GM19239 (cell line): Measurements from ENCODE around the gene CTNNA2.

Experiments
- DNase-seq: peaks from one replicate; pipeline ENCODE4 v3.0.0; 2011; ENCODE audit warnings: low spot score; ENCODE audit not compliant: insufficient read length
- FAIRE-seq: peaks from 2 replicates; lab custom pipeline; 2011; peaks lifted over from hg19 to GRCh38; lab: Jason Lieb, UNC

CTNNA2 gene

DNA sequence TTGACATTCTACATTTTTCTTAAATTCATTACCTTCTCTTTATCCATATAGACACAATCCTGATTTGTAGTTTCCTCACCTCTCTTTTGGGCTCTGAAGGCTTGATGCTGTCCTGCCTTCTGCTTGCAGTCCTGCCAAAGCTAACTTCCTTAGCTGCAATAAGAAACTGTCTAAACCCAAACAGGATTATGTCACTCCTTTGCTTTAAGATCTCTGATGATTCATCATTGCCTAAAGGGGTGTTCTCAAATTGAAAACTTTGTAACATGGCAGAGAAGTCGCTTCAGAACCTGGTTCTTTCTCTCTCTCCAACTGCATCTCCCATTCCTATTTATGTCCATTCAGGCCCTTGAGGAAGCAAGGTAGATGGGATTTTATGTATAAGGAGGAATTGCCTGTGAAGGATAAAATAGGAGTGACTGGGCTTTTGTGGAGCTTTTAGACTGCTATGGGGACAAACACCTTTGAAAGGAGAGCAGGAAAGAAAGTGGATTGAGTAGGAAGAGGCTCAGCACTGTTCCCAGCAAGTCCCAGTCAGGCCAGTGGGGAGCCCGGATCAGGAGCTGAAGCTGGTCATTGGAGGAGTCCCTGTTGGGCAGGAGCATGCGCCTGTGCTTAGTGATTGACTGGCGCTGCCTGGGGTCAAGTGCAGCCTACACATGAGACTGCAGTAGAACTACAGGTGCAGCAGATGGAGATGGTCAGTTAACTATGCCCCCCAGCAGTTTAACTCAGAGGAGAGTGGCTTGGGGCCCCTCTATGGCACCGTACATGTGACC is 390.6 kb downstream of the CTNNA2 start:
- no peak for FAIRE-seq
- no peak for DNase-seq

DNA sequence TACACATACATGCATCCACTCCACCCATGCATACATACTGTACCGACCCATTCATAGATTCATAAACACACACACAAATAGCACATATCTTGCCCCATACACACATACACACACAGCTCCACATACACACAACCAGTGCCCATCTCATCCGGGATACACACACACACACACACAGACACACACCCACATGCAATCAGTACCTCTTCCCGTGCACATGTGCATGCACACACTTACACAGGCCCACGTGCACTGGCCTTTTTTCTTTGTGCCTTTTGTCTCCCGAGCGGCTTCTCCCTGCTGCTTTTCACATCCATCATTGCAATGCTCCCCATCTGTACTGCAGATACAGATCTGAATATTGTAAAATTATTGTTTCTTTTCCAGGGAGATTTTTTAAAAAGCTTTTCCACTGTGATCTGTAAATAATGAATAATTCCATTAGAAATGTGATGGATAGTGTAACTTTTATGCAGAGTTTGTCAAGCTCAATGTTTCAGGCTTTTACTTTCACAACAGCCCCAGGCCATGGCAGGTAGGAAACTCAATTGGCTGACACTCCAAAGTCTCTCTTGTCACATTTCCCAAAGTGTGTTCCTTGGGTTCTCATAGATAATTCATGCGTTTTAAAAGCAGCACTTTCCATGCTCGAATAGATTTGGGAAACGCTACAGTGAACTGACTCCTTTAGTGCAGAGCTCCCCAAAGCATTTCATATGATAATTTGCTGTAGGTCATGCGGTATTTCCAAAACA is 393.5 kb downstream of the CTNNA2 start:
- FAIRE-seq (no peak), DNase-seq (no peak)

DNA sequence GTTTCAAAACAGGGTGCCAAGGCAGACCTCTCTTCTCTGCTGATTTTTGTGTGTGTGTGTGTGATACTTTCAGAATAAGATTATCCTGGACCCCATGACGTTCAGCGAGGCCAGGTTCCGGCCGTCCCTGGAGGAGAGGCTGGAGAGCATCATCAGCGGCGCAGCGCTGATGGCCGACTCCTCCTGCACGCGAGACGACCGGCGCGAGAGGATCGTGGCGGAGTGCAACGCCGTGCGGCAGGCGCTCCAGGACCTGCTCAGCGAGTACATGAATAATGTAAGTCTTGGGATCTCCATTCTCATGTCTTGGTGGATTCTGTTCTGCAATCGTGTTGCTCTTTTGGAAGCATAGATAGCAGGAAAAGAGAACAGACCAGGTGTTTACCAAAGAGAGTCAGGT is 396.7 kb downstream of the CTNNA2 start:
- FAIRE-seq (no peak), DNase-seq (no peak)

GRCh38 chr2:79910643-79911042 is 397.8 kb downstream of the CTNNA2 start:
- no peak for DNase-seq
- no peak for FAIRE-seq

DNA sequence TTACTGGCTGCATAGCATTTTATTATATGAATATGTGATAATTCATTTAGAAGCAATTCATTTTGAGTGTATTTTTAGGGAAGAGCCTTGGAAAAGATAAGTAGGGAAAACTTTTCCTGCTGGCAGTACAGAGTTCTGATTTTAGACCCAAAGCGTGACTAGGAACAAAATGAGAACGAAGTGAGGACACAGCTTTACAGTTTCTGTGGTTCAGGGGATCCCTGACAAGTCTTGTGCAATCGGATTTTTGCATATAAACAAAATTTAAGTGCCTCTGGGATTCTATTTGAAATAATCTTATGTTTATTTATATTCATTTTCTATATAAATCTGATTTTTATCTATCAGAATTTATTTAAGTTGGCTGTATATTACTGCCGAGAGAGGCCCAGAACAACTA is 402.6 kb downstream of the CTNNA2 start:
- no peak for FAIRE-seq

DNA sequence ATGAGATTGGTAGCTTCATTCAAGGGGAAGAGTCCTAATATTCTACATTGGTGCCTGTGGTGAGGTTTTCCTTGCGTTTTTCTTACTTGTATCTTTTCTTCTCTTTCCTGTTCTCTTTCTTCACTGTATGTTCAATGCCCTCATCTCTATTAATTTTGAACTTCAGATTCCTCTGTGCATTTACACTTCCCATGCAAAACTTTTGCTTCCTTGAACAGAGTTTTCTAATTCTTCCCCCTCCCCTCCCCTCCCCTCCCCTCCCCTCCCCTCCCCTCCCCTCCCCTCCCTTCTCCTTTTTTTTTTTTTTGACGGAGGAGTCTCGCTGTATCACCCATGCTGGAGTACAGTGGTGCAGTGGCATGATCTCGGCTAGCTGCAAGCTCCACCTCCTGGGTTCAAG is 403.4 kb downstream of the CTNNA2 start:
- DNase-seq (no peak), FAIRE-seq (no peak)

More for the DNA sequence above, 402.6 kb downstream of the CTNNA2 start:
- no peak for DNase-seq

DNA sequence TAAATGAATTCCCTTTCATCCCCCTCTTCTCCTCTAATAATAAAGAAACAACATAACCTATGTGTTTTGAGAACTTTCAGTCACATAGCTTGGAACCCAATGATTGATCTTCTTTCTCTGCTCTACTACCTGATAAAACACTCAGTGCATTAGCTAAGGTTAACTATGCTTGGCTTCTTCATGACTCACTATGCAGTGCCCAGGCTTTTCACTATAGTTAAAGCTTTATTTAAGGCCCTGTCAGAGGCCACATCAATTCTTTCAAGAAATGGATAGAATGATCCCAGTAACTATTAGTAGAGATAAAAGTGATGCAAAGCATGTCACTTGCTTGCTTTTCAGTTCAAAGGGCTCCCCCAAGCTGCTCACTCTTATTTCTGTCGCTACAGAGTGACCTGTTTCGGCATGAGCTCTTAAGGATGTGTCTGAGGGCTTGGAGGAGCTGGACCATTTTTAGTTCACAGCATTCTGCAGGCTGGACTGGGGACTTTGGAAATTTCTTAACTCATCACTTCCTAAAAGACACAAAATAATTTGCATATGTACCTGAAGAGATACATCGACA is 407.7 kb downstream of the CTNNA2 start:
- no peak for FAIRE-seq

GRCh38 chr2:79929624-79930023 is 416.8 kb downstream of the CTNNA2 start:
- DNase-seq: no peak
- no peak for FAIRE-seq

More for the DNA sequence above, 407.7 kb downstream of the CTNNA2 start:
- no peak for DNase-seq

- FAIRE-seq: no peak
Measured at GRCh38 chr2:79935046-79935732, 422.3 kb downstream of the CTNNA2 start.

GRCh38 chr2:79935771-79936657 is 423.2 kb downstream of the CTNNA2 start:
- DNase-seq (peak; percentile 2), FAIRE-seq (no peak)

More at GRCh38 chr2:79935046-79935732, 422.3 kb downstream of the CTNNA2 start:
- no peak for DNase-seq

DNA sequence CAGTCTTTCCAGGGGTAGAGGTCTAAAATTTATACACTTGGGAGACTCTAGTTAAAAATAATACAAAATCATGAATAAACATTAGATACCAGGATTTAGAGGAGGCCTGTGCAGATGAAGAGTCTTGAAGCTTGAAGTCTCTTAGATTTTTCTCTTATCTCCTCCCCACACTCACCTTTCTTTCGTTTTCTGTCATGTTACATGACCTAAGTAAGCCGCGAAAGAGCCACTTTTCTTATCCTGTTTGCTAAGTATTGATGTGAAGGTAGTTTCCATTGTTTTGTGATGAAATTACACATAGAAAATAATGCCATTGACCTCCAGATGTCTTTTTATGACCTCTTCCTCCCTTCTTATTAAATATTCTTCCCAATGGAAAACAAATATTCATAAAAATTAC is 423.9 kb downstream of the CTNNA2 start:
- DNase-seq (no peak), FAIRE-seq (no peak)

DNA sequence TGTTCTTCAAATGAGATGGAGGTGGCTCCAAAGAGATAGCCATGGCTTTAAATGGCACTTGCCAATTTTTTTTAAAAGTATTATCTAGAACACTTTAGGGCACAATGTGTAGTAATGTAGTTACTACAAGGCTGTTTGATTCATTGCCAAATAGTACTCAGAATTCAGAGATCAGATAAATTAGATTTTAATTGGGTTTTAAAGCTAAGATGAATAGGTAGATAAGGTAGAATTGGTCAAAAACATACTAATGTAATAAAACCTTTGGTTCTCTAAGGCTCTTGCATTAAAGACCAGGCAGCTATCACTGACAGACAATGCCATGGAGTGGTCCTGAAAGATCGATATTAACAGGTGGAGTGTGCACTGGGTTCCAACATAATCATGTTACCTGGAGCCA is 425.8 kb downstream of the CTNNA2 start:
- FAIRE-seq: no peak
- no peak for DNase-seq

- no peak for DNase-seq
- no peak for FAIRE-seq
Measured at GRCh38 chr2:79940364-79940763, 427.5 kb downstream of the CTNNA2 start.

DNA sequence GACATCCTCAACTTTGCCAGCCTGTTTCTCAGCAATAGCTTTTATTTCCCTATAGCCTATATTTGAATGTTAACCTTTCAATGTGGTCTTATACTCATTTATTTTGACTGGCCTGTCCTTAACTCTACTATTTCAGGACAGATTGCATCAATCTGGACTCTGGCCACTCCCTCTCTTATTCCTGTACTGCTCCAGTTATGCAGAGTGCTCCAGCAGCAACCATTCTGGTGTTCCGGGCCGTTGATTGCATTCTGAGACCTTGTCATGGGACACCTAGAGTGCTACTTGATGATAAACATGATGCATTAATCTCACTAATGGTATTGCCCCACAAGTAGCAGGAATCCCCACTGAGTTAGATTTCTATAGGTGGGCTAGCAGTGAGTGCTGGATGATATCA is 428.3 kb downstream of the CTNNA2 start:
- DNase-seq: no peak
- FAIRE-seq: no peak

- FAIRE-seq: no peak
Measured at GRCh38 chr2:79944205-79944604, 431.4 kb downstream of the CTNNA2 start.

DNA sequence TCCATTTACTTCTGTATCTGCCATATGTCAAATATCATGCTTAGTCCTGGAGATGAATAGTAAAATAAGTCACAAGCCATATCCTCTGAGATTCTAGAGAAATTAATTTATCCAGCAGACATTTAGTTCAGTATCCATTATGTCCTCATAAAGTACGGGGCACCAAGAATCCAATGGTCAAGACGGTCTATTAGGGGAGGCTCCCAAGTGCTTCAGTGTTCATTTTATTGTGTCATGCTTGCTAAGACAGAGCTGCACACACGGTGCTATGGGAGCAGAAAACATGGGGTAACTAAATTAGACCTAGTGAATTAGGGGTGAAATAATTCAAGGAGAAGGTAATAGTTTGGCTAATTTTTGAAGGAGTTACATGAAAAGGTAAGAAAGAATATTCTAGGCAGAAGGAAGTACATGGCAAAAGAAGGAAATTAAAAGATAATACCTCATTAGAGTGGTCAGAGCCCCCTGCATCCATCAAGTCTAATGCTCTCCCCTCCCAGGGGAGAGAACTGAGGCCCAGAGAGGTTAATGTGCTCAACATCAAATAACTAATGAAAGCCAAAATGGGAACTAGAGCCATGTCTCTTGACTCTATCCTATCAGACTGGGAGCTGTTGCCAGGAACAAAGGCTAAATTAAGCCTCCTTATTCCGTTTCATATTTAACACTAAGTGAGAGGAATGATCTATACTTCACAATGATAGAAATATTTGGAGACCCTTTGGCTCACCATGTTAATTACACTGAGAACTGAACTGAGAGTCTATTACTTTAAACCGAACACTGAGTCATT is 433.0 kb downstream of the CTNNA2 start:
- DNase-seq (no peak), FAIRE-seq (no peak)

More at GRCh38 chr2:79944205-79944604, 431.4 kb downstream of the CTNNA2 start:
- DNase-seq: no peak

DNA sequence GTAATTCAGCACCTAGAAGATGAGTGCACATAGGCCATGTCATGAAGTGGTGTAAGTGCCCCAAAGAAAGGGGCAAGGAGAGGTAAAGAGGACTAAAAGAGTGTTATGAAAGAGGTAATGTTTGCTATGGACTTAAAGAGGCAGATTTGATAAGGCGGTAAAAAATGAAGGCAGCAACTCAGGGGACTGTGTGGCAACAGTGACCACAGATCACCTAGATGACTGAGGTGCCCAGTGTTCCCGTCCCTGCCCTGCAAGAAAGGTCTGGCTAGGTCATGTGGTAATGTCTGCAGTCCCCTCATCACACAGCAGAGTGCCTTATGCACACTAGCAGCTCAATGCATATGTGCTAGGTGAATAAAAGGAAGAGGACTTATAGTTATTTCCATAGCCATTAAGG is 434.9 kb downstream of the CTNNA2 start:
- DNase-seq: no peak
- no peak for FAIRE-seq

DNA sequence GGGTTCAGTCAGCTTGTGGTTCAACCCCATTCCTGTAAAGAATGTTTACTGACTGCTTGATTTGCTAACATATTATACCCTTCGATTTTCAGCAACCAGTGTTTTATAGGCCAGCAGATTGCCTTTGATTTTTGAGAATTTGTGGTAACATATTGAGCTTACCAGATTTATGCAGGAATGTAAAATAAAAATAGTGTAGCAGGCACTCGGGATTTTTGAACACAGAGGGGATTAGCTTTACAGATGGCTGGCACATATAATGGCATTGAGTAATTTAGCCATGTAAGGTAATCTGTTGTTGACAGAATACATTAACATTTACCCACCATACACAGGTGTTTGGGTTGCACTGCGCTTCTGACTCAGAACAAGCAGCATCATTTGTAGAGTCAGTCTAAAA is 437.7 kb downstream of the CTNNA2 start:
- DNase-seq (no peak), FAIRE-seq (no peak)

GRCh38 chr2:79952616-79953015 is 439.8 kb downstream of the CTNNA2 start:
- DNase-seq (no peak), FAIRE-seq (no peak)
